Progenitor cell of endocrine pancreas (in vitro differentiated cells): ENCODE results near the gene SP5. TPM values are rescaled to one million over a fixed set of nuclear protein-coding genes. Genes with fewer than 3 reads are reported as not detected.
"Not testable (repeated sequence)": the region's sequence is repeated elsewhere in the genome, so short reads cannot be mapped to it uniquely, and the experiment has no call there.

Experiments
- DNase-seq: peaks from one replicate; pipeline ENCODE4 v3.0.0; 2021; ENCODE audit warnings: low spot score; ENCODE audit not compliant: unreplicated experiment
- H3K27ac Mint-ChIP-seq: 2 replicates; pipeline ENCODE4 v1.8.0; 2021; ENCODE audit warnings: mild to moderate bottlenecking, moderate library complexity, mixed read lengths
- H3K27me3 Mint-ChIP-seq: 2 replicates; pipeline ENCODE4 v1.8.0; 2021; ENCODE audit warnings: mixed read lengths
- H3K36me3 Mint-ChIP-seq: 2 replicates; pipeline ENCODE4 v1.8.0; 2022; ENCODE audit warnings: mixed read lengths; ENCODE audit not compliant: insufficient read depth
- H3K4me1 Mint-ChIP-seq: 2 replicates; pipeline ENCODE4 v1.8.0; 2021; ENCODE audit warnings: low read depth, mixed read lengths
- H3K4me3 Mint-ChIP-seq: 2 replicates; pipeline ENCODE4 v1.8.0; 2021; ENCODE audit warnings: low read depth, mild to moderate bottlenecking, moderate library complexity, mixed read lengths
- H3K9me3 Mint-ChIP-seq: 2 replicates; pipeline ENCODE4 v1.8.0; 2021; ENCODE audit warnings: low read depth, mixed read lengths
- long read RNA-seq: library from polyadenylated mRNA; unstranded; transcript quantifications from one replicate; pipeline ENCODE4 v2.0.0, GENCODE V29; 2020
- total RNA-seq: library from RNA; stranded (reverse); gene quantifications from 2 replicates; pipeline ENCODE4 v1.2.1, GENCODE V29; 2021
- TF ChIP-seq, protein P1 (sequence below): fragments of 200-600 bp; sonication (generic); IDR thresholded peaks from one replicate; pipeline ENCODE4 v1.5.0; 2021; ENCODE audit warnings: antibody characterized with exemption, mild to moderate bottlenecking; ENCODE audit not compliant: unreplicated experiment

The SP5 gene
- total RNA-seq: 0.60 and 1.9 TPM in 2 replicates
- long read RNA-seq: 0 reads

DNA sequence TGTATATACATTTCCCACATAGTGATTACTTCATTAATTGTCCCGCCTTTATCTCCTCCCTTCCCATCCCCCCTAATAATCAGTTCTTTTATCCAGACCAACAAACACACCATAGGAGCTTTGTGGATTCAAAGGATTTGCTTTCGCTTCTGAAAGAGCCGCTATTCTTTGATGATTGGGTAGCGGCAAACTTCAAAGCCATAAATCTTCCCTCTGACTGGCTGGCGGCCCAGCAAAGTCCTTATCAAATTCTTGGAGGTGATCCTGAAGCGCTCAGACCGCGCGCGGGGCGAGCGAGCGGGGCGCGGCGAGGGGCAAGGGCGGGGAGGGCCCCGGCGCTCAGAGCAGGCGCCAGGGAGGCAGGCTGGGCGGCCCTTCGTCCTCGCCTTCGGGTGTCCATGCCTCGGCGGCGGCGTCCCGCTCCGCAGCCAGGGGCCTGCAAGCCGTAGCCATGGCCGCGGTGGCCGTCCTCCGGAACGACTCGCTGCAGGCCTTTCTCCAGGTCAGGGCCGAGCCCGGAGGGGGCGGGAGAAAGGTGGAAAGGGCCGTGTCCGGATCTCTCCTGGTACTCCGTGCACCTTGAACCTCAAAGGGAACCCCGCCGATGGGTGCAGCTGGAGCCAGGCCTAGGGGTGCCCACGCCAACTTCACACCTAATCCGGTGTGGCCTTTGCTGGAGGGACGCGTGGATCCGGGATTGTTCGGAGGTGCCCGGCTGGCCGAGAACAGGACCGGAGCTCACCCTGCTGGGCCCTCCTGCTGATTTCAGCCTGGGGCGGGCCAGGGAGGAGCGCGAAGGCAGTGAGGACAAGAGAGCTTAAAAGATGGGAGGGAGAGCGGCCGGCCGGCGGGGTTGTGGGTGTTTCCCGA is at the start of gene SP5:
TSS of gene SP5 (plus strand) at position 276 of the 870 bp plus-strand sequence. CDS start at position 452, 176 bp downstream.
- Mint-ChIP-seq H3K36me3 (no peaks in the 10 kb centered on the region), H3K4me1 (peaks cover 15% of the 10 kb centered on the region), H3K9me3 (no peaks in the 10 kb centered on the region), H3K4me3 (peak within 1 kb of the TSS; percentile 72), H3K27me3 (peaks cover 78% of the 10 kb centered on the region), H3K27ac (peak within 1 kb of the TSS; percentile 92)
- TF ChIP-seq, protein P1, sequence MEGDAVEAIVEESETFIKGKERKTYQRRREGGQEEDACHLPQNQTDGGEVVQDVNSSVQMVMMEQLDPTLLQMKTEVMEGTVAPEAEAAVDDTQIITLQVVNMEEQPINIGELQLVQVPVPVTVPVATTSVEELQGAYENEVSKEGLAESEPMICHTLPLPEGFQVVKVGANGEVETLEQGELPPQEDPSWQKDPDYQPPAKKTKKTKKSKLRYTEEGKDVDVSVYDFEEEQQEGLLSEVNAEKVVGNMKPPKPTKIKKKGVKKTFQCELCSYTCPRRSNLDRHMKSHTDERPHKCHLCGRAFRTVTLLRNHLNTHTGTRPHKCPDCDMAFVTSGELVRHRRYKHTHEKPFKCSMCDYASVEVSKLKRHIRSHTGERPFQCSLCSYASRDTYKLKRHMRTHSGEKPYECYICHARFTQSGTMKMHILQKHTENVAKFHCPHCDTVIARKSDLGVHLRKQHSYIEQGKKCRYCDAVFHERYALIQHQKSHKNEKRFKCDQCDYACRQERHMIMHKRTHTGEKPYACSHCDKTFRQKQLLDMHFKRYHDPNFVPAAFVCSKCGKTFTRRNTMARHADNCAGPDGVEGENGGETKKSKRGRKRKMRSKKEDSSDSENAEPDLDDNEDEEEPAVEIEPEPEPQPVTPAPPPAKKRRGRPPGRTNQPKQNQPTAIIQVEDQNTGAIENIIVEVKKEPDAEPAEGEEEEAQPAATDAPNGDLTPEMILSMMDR: no peak
- DNase-seq: peak; percentile 30

DNA sequence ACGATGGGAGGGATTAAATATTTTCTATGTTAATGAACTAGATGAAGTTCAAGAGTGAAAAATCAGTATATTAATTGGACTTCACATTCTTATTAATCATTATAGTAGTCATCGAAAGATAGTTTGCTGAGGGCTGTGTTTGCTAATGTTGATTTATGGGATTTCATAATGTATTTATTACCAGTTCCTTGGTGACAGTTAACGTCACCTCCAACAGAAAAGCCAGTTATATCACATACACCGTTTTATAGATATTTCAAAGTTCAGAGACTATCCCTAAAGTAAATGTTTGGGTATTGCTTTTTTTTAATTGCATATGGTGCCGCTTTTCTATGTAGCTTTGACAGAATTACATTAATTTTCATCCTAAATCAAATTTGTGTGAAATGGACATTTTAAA is 49.4 kb upstream of the SP5 start:
- TF ChIP-seq, protein P1: no peak
- H3K4me3 Mint-ChIP-seq: no peak overlapping the region
- H3K9me3 Mint-ChIP-seq: no peaks in the 10 kb centered on the region
- no peak for DNase-seq
- no peaks in the 10 kb centered on the region for H3K27me3 Mint-ChIP-seq
- no peak overlapping the region for H3K27ac Mint-ChIP-seq
- H3K4me1 Mint-ChIP-seq: peaks cover 8% of the 10 kb centered on the region
- no peaks in the 10 kb centered on the region for H3K36me3 Mint-ChIP-seq

DNA sequence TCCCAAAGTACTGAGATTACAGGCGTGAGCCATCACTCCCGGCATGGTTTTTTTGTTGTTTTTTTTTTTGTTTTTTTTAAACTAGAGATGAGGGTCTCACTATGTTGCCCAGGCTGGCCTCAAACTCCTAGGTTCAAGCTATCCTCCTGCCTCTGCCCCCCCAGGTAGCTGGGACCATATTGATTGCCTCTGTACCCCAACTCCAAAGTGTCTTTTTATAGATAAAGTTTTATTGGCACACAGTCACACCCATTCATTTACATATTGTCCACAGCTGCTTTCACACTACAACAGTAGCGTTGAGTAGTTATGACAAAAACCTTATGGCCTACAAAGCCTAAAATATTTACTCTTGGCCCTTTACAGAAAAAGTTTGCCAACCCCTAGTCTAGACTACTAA is 45.2 kb upstream of the SP5 start:
- H3K4me1 Mint-ChIP-seq: peaks cover 8% of the 10 kb centered on the region
- TF ChIP-seq, protein P1: no peak
- H3K9me3 Mint-ChIP-seq: no peaks in the 10 kb centered on the region
- H3K27me3 Mint-ChIP-seq: no peaks in the 10 kb centered on the region
- H3K4me3 Mint-ChIP-seq: no peak overlapping the region
- no peaks in the 10 kb centered on the region for H3K36me3 Mint-ChIP-seq
- DNase-seq: no peak
- no peak overlapping the region for H3K27ac Mint-ChIP-seq

DNA sequence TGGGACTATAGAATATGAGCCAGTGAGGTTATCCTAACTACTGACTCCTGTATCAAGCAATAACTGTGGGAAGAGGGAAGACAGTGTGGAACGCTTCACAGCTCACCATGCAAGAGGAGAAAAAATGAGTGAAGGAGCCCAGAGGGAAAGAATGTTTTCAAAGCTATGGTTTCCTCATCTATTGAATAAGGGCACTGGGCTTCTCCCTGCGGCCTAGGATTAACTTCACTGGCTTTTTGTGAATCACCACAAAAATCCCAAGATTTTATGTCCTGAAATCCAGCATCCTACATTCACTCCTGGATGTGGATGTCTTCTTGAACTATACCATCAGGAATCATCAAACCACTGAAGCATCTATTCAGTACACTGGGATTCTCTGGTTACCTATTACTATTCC is 44.5 kb upstream of the SP5 start:
- no peak overlapping the region for H3K27ac Mint-ChIP-seq
- H3K4me1 Mint-ChIP-seq: peaks cover 4% of the 10 kb centered on the region
- no peaks in the 10 kb centered on the region for H3K36me3 Mint-ChIP-seq
- no peak overlapping the region for H3K4me3 Mint-ChIP-seq
- TF ChIP-seq, protein P1: no peak
- H3K27me3 Mint-ChIP-seq: no peaks in the 10 kb centered on the region
- no peak for DNase-seq
- H3K9me3 Mint-ChIP-seq: no peaks in the 10 kb centered on the region

DNA sequence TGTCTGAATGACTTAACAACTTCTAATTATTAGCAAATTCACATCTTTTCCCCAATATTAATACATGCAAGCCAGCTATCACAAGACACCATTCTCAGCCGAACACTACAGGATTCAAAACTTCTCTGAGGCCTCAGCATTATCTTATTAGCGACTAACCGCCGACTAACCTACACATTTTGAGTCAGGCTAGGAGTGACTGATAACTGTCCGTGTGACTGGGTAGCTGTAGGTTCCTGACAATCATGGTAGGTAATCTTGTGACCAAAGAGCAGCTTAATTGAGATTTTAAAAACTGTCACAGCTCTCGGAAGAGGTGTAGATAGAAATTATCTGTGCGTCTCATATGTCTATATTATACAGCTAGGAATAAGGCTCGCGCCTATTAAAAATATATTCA is 44.1 kb upstream of the SP5 start:
- Mint-ChIP-seq H3K9me3 (no peaks in the 10 kb centered on the region), H3K27ac (no peak overlapping the region), H3K4me1 (peaks cover 4% of the 10 kb centered on the region), H3K27me3 (no peaks in the 10 kb centered on the region), H3K4me3 (no peak overlapping the region), H3K36me3 (no peaks in the 10 kb centered on the region)
- no peak for DNase-seq
- TF ChIP-seq, protein P1: no peak

DNA sequence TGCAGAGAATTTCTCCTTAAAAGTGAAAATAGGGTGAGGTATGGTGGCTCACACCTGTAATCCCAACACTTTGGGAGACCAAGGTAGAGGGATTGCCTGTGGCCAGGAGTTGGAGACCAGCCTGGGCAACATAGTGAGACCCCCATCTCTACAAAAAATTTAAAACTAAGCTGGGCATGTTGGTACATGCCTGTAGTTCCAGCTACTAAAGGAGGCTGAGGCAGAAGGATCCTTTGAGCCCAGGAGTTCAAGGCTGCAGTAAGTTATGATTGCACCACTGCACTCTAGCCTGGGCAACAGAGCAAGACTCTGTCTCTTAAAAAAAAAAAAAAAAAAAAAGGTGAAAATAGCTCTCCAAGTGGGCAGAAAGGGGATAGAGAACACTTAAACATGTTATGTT is 40.9 kb upstream of the SP5 start:
- not testable (repeated sequence) for H3K27me3 Mint-ChIP-seq, H3K36me3 Mint-ChIP-seq, H3K27ac Mint-ChIP-seq, H3K4me1 Mint-ChIP-seq, H3K4me3 Mint-ChIP-seq, DNase-seq, H3K9me3 Mint-ChIP-seq
